IMR-90 (cell line): ENCODE results near the gene GABRP. TPM values are rescaled to one million over a fixed set of nuclear protein-coding genes. Genes with fewer than 3 reads are reported as not detected.

Experiments used
- ATAC-seq: fragments of 200-7000 bp; cut with Tn5 transposase; 2 replicates; pipeline ENCODE4 v1.9.1; 2020; ENCODE audit warnings: low read depth, mild to moderate bottlenecking, moderate library complexity
- BruUV-seq: library from RNA; stranded (reverse); fragments of 400-500 nt; replicated peaks from 2 replicates; lab custom pipeline; 2021; lab: Mats Ljungman, UMichigan
- CTCF ChIA-PET: fragments of 300-600 bp; formaldehyde crosslinking; extraction: SDS; loops from one replicate; lab custom pipeline; 2021; ENCODE audit warnings: antibody characterized with exemption; lab: Yijun Ruan, JAX
- POLR2A ChIA-PET: fragments of 300-600 bp; sonication (Branson Sonifier 250); formaldehyde crosslinking; loops from one replicate; lab custom pipeline; 2022; ENCODE audit warnings: antibody characterized with exemption; ENCODE audit not compliant: unreplicated experiment; lab: Charles Lee
- DNase-seq: peaks from one replicate; pipeline ENCODE4 v3.0.0; 2013
- H2AFZ ChIP-seq: replicated peaks from 2 replicates; pipeline ENCODE3; 2013; ENCODE audit warnings: low read length, mild to moderate bottlenecking; ENCODE audit not compliant: poor library complexity
- H2AK5ac ChIP-seq: 2 replicates; pipeline ENCODE4 v1.6.1; 2013; ENCODE audit warnings: low read depth, low read length, inconsistent platforms
- H2AK9ac ChIP-seq: replicated peaks from 2 replicates; pipeline ENCODE3; 2013; ENCODE audit warnings: mild to moderate bottlenecking, low read depth, low read length, moderate library complexity; ENCODE audit not compliant: poor library complexity
- H2BK120ac ChIP-seq: 2 replicates; pipeline ENCODE4 v1.6.1; 2013; ENCODE audit warnings: low read depth, low read length, inconsistent platforms
- H2BK15ac ChIP-seq: 3 replicates; pipeline ENCODE4 v1.6.1; 2013; ENCODE audit warnings: low read depth, low read length, inconsistent platforms
- H2BK20ac ChIP-seq: 2 replicates; pipeline ENCODE4 v1.6.1; 2013; ENCODE audit warnings: low read depth, mild to moderate bottlenecking, inconsistent platforms, low read length, moderate library complexity
- H2BK5ac ChIP-seq: 2 replicates; pipeline ENCODE4 v1.6.1; 2013; ENCODE audit warnings: mild to moderate bottlenecking, low read depth, low read length, inconsistent platforms; ENCODE audit not compliant: poor library complexity, severe bottlenecking
- H3K14ac ChIP-seq: replicated peaks from 2 replicates; pipeline ENCODE4 v1.6.1; 2013; ENCODE audit warnings: low read depth, low read length, inconsistent platforms
- H3K18ac ChIP-seq: 2 replicates; pipeline ENCODE4 v1.6.1; 2013; ENCODE audit warnings: low read depth, low read length, control low read depth
- H3K23ac ChIP-seq: 2 replicates; pipeline ENCODE4 v1.6.1; 2013; ENCODE audit warnings: low read depth, low read length, inconsistent platforms
- H3K27ac ChIP-seq: 2 replicates; pipeline ENCODE4 v1.5.1; 2013; ENCODE audit warnings: mild to moderate bottlenecking, control low read depth, low read length; ENCODE audit not compliant: insufficient read depth
- H3K27me3 ChIP-seq: 2 replicates; pipeline ENCODE4 v1.6.1; 2013; ENCODE audit warnings: low read length; ENCODE audit not compliant: control insufficient read depth, insufficient read depth
- H3K36me3 ChIP-seq: 2 replicates; pipeline ENCODE4 v1.6.1; 2013; ENCODE audit warnings: low read length, mixed read lengths; ENCODE audit not compliant: control insufficient read depth, insufficient read depth
- H3K4ac ChIP-seq: 2 replicates; pipeline ENCODE4 v1.6.1; 2013; ENCODE audit warnings: low read depth, low read length, inconsistent platforms
- H3K4me1 ChIP-seq: 2 replicates; pipeline ENCODE4 v1.6.1; 2013; ENCODE audit warnings: low read length, mixed read lengths; ENCODE audit not compliant: control insufficient read depth, insufficient read depth
- H3K4me2 ChIP-seq: 2 replicates; pipeline ENCODE4 v1.6.1; 2013; ENCODE audit warnings: low read depth, mild to moderate bottlenecking, control low read depth, low read length, moderate library complexity
- H3K4me3 ChIP-seq: 2 replicates; pipeline ENCODE4 v1.5.1; 2013; ENCODE audit warnings: low read depth, mild to moderate bottlenecking, control low read depth, low read length, moderate library complexity; ENCODE audit not compliant: insufficient read depth
- H3K56ac ChIP-seq: 2 replicates; pipeline ENCODE4 v1.6.1; 2013; ENCODE audit warnings: low read length, inconsistent platforms; ENCODE audit not compliant: insufficient read depth; ENCODE audit errors: extremely low read depth
- H3K79me1 ChIP-seq, 2 experiments: 2 replicates each; pipeline ENCODE4 v1.6.1; 2013; ENCODE audit warnings: low read length in 2 of 2, inconsistent platforms in 1 of 2, low read depth in 1 of 2
- H3K9ac ChIP-seq: 2 replicates; pipeline ENCODE4 v1.6.1; 2013; ENCODE audit warnings: low read depth, low read length, control low read depth
- H3K9me1 ChIP-seq: 2 replicates; pipeline ENCODE4 v1.6.1; 2013; ENCODE audit warnings: low read length, inconsistent platforms; ENCODE audit not compliant: insufficient read depth
- H3K9me3 ChIP-seq: 2 replicates; pipeline ENCODE4 v1.6.1; 2013; ENCODE audit warnings: low read length; ENCODE audit not compliant: control insufficient read depth, insufficient read depth
- H4K20me1 ChIP-seq: 2 replicates; pipeline ENCODE4 v1.6.1; 2013; ENCODE audit warnings: low read length, inconsistent platforms; ENCODE audit not compliant: insufficient read depth
- H4K5ac ChIP-seq: 2 replicates; pipeline ENCODE4 v1.6.1; 2013; ENCODE audit warnings: mild to moderate bottlenecking, low read depth, low read length, control low read depth
- H4K8ac ChIP-seq, 2 experiments: 2 replicates each; pipeline ENCODE4 v1.6.1; 2013; ENCODE audit warnings: low read depth in 2 of 2, low read length in 2 of 2, control low read depth in 1 of 2, inconsistent platforms in 1 of 2
- H4K91ac ChIP-seq: 2 replicates; pipeline ENCODE4 v1.6.1; 2013; ENCODE audit warnings: low read depth, low read length, inconsistent platforms; ENCODE audit not compliant: insufficient read depth
- MAFK ChIP-seq: IDR thresholded peaks from 2 replicates; pipeline ENCODE4 v1.6.1; 2012; ENCODE audit warnings: low read depth, low read length, improper control_type of control experiment
- RFX5 ChIP-seq: IDR thresholded peaks from 2 replicates; pipeline ENCODE4 v1.8.0; 2012; ENCODE audit warnings: low read depth, mild to moderate bottlenecking, low read length, moderate library complexity
- WGBS, 2 experiments: methylation state at CpG; one replicate each; pipeline versions ENCODE4 v1.1.5 to v1.1.7; 2013; ENCODE audit warnings: missing lambda C conversion rate in 2 of 2; ENCODE audit not compliant: insufficient read length in 1 of 2; ENCODE audit errors: extremely low coverage in 2 of 2; 5-methylcytosine and 5-hydroxymethylcytosine counted together
- dilution Hi-C: fragments of 300-500 bp; cut with HindIII; formaldehyde crosslinking; loops from one replicate; pipeline ENCODE4 v1.14.3; 2018; ENCODE audit warnings: low sequenced_read_pairs; ENCODE audit not compliant: unreplicated experiment
- in situ Hi-C: fragments of 300-500 bp; cut with MboI; formaldehyde crosslinking; loops from 3 replicates; pipeline ENCODE4 v1.14.3; 2019; ENCODE audit warnings: low sequenced_read_pairs, inconsistent platforms, mixed read lengths
- intact Hi-C: fragments of 100-400 bp; cut with micrococcal nuclease; formaldehyde crosslinking; loops from 2 replicates; pipeline ENCODE4 v1.10.0; 2022
- polyA plus RNA-seq, 3 experiments: library from polyadenylated mRNA; depleted of rRNA; stranded (reverse); fragments of >200 nt; gene quantifications; 2 replicates each; pipeline ENCODE4 v1.2.3, GENCODE V29; 2012; ENCODE audit warnings: low replicate concordance in 1 of 3
- total RNA-seq: library from RNA; depleted of rRNA; stranded (reverse); fragments of >200 nt; gene quantifications from 2 replicates; pipeline ENCODE4 v1.2.3, GENCODE V29; 2012

Gene GABRP
- total and polyA plus RNA-seq, 2 of the 4 experiments (the other 2 are of a cell fraction), result not detected

GRCh38 chr5:170746075-170746960 lies 37.2 kb upstream of the GABRP start:
- H3K9ac ChIP-seq, result no peak overlapping the region
- H2AK9ac ChIP-seq, result peak overlapping the region; percentile 9
- H2BK120ac ChIP-seq, result no peak overlapping the region
- ChIA-PET CTCF (interaction anchor here (4.3 kb wide), 1 partner anchor 45 kb away, joined by 35 read pairs; no protein-coding TSS in a partner anchor), POLR2A (no interaction called here)
- H3K18ac ChIP-seq, result no peak overlapping the region
- H4K20me1 ChIP-seq, result no peaks in the 10 kb centered on the region
- peaks cover 2% of the 10 kb centered on the region; the same call in 1 of the 2 replicates for H3K4me1 ChIP-seq
- no peak overlapping the region for H3K23ac ChIP-seq
- no peak overlapping the region for H4K5ac ChIP-seq
- intact Hi-C loops (no loop called here), in situ Hi-C loops (loop anchor here (5.0 kb wide), 1 partner anchor 586 kb away; no protein-coding TSS in a partner anchor), dilution Hi-C loops (no loop called here)
- H4K91ac ChIP-seq, result no peak overlapping the region
- DNase-seq, result no peak
- H3K9me1 ChIP-seq, result no peaks in the 10 kb centered on the region
- H3K14ac ChIP-seq, result no peak overlapping the region
- no TSS peak for BruUV-seq
- no peak overlapping the region for H3K4me3 ChIP-seq
- no peak overlapping the region for H2BK5ac ChIP-seq
- peak overlapping the region; percentile 5 for H2AFZ ChIP-seq
- WGBS, 2 experiments, result 80% methylated on average over 1 of the region's 14 CpGs; no CpG with 5 or more reads in 1 of the 2 experiments
- H4K8ac ChIP-seq, result no peak overlapping the region
- H3K4ac ChIP-seq, result no peak overlapping the region
- no peaks in the 10 kb centered on the region for H3K9me3 ChIP-seq
- ATAC-seq, result no peak; the same call in 1 of the 2 replicates
- H3K79me1 ChIP-seq, result no peaks in the 10 kb centered on the region
- H3K27ac ChIP-seq, result no peak overlapping the region
- no peak for TF ChIP-seq RFX5
- TF ChIP-seq MAFK, result no peak
- no peaks in the 10 kb centered on the region for H3K36me3 ChIP-seq
- peaks cover 25% of the 10 kb centered on the region for H3K27me3 ChIP-seq
- H3K4me2 ChIP-seq, result no peak overlapping the region
- H2AK5ac ChIP-seq, result no peak overlapping the region
- no peak overlapping the region for H3K56ac ChIP-seq
- no peak overlapping the region for H2BK15ac ChIP-seq
- H2BK20ac ChIP-seq, result no peak overlapping the region
